Measurements from ENCODE around the gene ADAMTS2.

ADAMTS2 gene

GRCh38 chr5:179127136-179128040, 217.9 kb downstream of the ADAMTS2 start:
- H3K36me3 ChIP-seq (ENCODE audit: low read length) = no peaks in the 10 kb centered on the region
- H3K4me2 ChIP-seq (ENCODE audit: low read depth, low read length, poor library complexity, severe bottlenecking) = no peak overlapping the region
- H4K20me1 ChIP-seq (ENCODE audit: low read depth, low read length) = no peaks in the 10 kb centered on the region
- H3K9ac ChIP-seq (ENCODE audit: low read length) = no peak overlapping the region
- no peaks in the 10 kb centered on the region for H3K9me3 ChIP-seq (ENCODE audit: insufficient read depth, low read length)
- no peaks in the 10 kb centered on the region for H3K79me2 ChIP-seq (ENCODE audit: insufficient read depth, low read length)
- no peaks in the 10 kb centered on the region for H3F3A ChIP-seq (ENCODE audit: insufficient read depth)
- H3K27ac ChIP-seq (ENCODE audit: low read depth, low read length) = no peak overlapping the region
- H3K27me3 ChIP-seq (ENCODE audit: low read length) = no peaks in the 10 kb centered on the region
- no peaks in the 10 kb centered on the region for H3K9me2 ChIP-seq (replicated peaks; ENCODE audit: insufficient read depth, low read length)
- no peak overlapping the region for H2AFZ ChIP-seq (ENCODE audit: low read depth, low read length, severe bottlenecking)
- TF ChIP-seq CTCF (IDR thresholded peaks at IDR 0.05; ENCODE audit: insufficient read depth, low read length, poor library complexity, severe bottlenecking) (no peak), EZH2phosphoT487 (conservative IDR thresholded peaks at IDR 0.05; ENCODE audit: low read length) (no peak)
- H3K4me3 ChIP-seq (ENCODE audit: insufficient read depth, low read length, poor library complexity, severe bottlenecking) = no peak overlapping the region

GRCh38 chr5:179126506-179126991, 218.7 kb downstream of the ADAMTS2 start:
- Histone ChIP-seq H3F3A (ENCODE audit: insufficient read depth) (no peaks in the 10 kb centered on the region), H4K20me1 (ENCODE audit: low read depth, low read length) (no peaks in the 10 kb centered on the region), H3K4me3 (ENCODE audit: insufficient read depth, low read length, poor library complexity, severe bottlenecking) (no peak overlapping the region), H3K9me3 (ENCODE audit: insufficient read depth, low read length) (no peaks in the 10 kb centered on the region), H2AFZ (ENCODE audit: low read depth, low read length, severe bottlenecking) (no peak overlapping the region), H3K4me2 (ENCODE audit: low read depth, low read length, poor library complexity, severe bottlenecking) (no peak overlapping the region), H3K27ac (ENCODE audit: low read depth, low read length) (no peak overlapping the region), H3K27me3 (ENCODE audit: low read length) (no peaks in the 10 kb centered on the region), H3K79me2 (ENCODE audit: insufficient read depth, low read length) (no peaks in the 10 kb centered on the region), H3K9ac (ENCODE audit: low read length) (no peak overlapping the region), H3K9me2 (replicated peaks; ENCODE audit: insufficient read depth, low read length) (no peaks in the 10 kb centered on the region), H3K36me3 (ENCODE audit: low read length) (no peaks in the 10 kb centered on the region)
- no peak for TF ChIP-seq EZH2phosphoT487 (conservative IDR thresholded peaks at IDR 0.05; ENCODE audit: low read length)
- TF ChIP-seq CTCF (IDR thresholded peaks at IDR 0.05; ENCODE audit: insufficient read depth, low read length, poor library complexity, severe bottlenecking) = no peak

GRCh38 chr5:179125789-179126505, 219.3 kb downstream of the ADAMTS2 start:
- H3K9ac ChIP-seq (ENCODE audit: low read length) = no peak overlapping the region
- H3K4me2 ChIP-seq (ENCODE audit: low read depth, low read length, poor library complexity, severe bottlenecking) = no peak overlapping the region
- no peaks in the 10 kb centered on the region for H3K9me2 ChIP-seq (replicated peaks; ENCODE audit: insufficient read depth, low read length)
- no peak overlapping the region for H3K4me3 ChIP-seq (ENCODE audit: insufficient read depth, low read length, poor library complexity, severe bottlenecking)
- H3K27me3 ChIP-seq (ENCODE audit: low read length) = no peaks in the 10 kb centered on the region
- H4K20me1 ChIP-seq (ENCODE audit: low read depth, low read length) = no peaks in the 10 kb centered on the region
- H2AFZ ChIP-seq (ENCODE audit: low read depth, low read length, severe bottlenecking) = no peak overlapping the region
- TF ChIP-seq EZH2phosphoT487 (conservative IDR thresholded peaks at IDR 0.05; ENCODE audit: low read length) (no peak), CTCF (IDR thresholded peaks at IDR 0.05; ENCODE audit: insufficient read depth, low read length, poor library complexity, severe bottlenecking) (no peak)
- H3K27ac ChIP-seq (ENCODE audit: low read depth, low read length) = no peak overlapping the region
- H3K79me2 ChIP-seq (ENCODE audit: insufficient read depth, low read length) = no peaks in the 10 kb centered on the region
- no peaks in the 10 kb centered on the region for H3K9me3 ChIP-seq (ENCODE audit: insufficient read depth, low read length)
- no peaks in the 10 kb centered on the region for H3F3A ChIP-seq (ENCODE audit: insufficient read depth)
- H3K36me3 ChIP-seq (ENCODE audit: low read length) = no peaks in the 10 kb centered on the region
